SKM-1 treated with dmso at 0.1 percent for 144 hours (cell line): ENCODE data around the gene CREB3L2.
A peak's percentile ranks its signal among the peaks of the same experiment; 100 is the strongest.
"Not testable (repeated sequence)": the region's sequence is repeated elsewhere in the genome, so short reads cannot be mapped to it uniquely, and the experiment has no call there.

ENCODE experiments used
- DNase-seq: peaks from one replicate; lab custom pipeline; 2025; ENCODE audit not compliant: unreplicated experiment; lab: John Stamatoyannopoulos, UW

Gene CREB3L2

GRCh38 chr7:137970253-137970975, 31.5 kb downstream of the CREB3L2 start:
- no peak for DNase-seq

DNA sequence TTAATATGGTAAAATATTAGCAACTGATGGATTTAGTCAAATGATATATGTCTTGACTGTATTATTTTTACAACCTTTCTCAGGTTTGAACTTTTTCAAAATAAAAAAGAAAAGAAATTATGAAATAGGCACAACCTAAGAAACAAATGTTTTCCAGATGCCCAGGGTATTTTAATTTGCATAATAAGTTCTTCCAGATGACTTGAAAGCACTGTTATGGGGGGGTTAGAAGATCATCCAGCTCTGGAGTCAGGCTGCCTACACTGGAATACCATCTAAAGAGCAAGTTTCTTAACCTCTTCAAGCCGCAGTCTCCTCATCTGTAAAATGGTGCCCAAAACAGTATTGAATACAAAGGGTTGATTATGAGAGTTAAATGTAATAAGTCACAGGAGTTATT, 32.1 kb downstream of the CREB3L2 start:
- DNase-seq, result no peak

- no peak for DNase-seq
Measured at GRCh38 chr7:137968890-137969289, 33.0 kb downstream of the CREB3L2 start.

GRCh38 chr7:137968339-137968738, 33.5 kb downstream of the CREB3L2 start:
- DNase-seq, result not testable (repeated sequence)

- DNase-seq, result no peak
Measured at GRCh38 chr7:137967143-137968018, 34.5 kb downstream of the CREB3L2 start.

DNA sequence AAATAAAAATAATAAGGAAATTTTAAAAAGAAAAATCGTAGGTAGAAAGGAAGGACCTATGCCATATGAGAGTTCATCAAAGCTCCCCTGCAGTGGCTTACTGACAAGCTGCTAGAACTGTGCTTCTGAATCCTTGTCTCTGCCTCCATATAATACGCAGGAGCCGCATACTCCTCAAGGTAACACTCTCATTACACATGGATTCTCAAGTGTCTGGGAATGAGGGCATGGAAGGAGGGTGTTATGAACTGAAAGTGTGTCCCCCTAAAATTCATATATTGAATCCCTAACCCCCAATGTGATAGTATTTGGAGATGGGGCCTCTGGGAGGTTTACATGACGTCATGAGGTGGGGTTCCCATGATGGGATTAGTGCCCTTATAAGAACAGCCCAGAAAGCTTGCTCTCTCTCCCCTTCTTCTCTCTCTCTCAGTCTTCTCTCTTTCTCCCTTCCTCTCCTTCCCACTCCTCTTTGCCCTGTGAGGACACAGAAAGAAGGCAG, 35.2 kb downstream of the CREB3L2 start:
- DNase-seq, result no peak

GRCh38 chr7:137965942-137966640, 35.8 kb downstream of the CREB3L2 start:
- DNase-seq, result no peak

DNA sequence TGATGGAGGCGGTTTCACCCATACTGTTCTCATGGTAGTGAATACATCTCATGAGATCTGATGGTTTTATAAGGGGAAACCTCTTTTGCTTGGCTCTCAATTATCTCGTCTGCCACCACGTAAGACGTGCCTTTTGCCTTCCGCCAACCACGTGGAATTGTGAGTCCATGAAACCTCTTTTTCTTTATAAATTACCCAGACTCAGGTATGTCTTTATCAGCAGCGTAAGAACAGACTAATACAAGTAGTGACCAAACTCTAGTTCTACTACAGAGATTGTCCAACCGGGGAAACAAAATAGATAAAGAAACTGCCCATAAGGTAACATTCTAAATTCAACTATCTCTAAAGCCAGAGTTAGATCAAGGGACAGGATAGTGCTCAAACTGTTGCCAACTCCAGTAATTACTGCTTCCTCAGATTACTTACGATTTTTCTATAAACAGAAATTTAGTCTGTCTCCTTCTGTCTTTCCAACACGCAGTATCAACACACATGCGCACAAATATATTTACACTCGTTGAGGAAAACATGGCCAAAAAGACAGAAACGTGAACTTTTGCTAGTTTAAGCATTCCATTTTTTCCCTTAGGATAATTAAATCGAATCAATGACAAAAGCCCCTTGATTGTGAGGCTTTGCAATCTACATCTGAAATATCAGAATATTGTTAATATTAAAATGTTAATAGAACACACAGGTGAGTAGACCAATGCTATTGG, 36.9 kb downstream of the CREB3L2 start:
- no peak for DNase-seq

DNA sequence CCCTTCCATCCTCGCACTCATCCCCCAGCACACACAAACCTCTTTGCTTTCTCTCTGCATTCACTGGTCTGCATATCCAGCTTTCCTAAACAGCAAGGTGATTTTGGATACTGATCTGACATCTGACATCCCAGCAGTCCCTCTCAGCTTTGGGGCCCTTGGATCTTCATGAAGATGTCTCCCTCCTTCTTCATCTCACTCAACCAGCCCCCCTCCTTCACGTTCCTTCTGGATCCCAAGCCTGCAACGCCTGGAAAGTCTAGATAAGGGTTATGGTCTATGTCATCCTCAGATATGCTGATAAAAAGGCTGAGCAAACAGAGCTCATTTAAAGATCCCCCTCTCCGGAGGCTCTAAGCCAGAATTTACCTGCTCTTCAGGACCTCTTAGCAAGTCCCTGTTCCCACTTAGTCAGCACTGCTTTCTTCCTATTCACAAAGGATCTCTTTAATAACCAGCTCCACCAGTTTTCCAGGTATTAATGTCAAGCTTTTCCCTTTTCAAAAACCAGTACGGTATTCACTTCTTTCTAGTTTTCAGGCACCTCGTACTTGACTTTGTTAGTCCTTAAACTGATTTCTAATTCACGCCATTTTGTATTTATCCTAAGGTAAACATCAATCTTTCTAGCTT, 38.9 kb downstream of the CREB3L2 start:
- no peak for DNase-seq

DNA sequence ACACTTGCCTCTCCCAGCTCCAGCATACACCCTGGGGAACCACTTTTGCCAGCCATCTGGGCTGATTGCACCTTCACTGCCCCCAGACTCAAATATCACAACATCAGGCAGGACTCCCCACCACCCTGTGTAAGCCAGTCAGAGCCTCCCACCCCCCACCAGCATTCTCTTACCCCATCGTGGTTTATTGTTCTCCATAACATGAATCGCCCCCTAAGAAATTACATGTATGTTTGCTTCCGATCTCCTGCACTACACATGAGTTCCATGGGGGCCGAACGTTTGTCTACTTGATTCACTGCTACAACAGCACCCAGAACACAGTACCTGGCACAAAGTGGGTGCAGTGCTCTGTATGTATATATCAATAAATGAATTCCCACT, 39.4 kb downstream of the CREB3L2 start:
- no peak for DNase-seq

DNA sequence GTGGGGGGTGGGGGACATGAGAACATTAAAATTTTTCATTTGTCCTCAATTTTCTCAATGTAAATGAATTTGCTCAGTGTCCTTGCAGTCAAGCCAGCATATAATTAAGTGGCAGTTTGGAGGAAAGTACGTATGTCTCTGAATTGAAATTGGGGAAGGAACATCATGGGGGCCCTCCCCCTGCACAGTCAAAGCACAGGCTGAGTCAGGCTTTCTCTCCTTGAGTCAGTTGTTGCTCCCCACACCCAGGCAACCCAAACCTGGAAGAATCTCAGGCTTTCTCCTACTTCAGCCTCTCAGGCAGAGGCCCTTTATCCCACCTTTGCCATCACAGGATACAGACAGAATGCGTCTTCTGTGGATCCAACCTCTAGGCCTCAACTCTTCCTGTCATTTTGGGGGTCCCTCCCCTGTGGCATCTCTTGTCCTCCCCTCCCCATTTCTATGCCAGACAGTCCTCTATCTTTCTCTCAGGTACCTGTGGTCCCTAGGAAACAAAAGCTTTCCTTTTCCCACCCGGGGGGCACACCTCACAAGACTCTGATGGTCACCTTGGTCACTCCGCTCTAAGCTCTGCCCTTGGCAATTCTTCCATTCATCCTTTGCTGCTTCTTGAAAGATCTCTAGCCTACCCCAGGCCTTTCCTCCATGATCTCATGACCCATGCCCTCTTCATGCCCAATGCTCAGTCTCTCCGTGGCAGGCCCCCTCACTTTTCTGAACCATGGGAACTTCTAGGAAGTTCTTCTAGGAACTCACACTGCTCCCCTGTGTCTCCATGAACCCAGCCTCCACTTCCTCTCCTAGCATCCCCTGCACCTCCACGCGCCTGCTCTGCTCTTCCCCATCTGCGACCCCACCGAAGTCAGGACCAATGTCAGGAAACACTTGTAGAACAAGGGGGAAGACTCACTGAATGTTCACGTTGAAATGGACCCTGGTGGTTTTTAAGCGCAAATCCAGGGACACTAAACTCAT, 40.4 kb downstream of the CREB3L2 start:
- DNase-seq, result peak; percentile 70

DNA sequence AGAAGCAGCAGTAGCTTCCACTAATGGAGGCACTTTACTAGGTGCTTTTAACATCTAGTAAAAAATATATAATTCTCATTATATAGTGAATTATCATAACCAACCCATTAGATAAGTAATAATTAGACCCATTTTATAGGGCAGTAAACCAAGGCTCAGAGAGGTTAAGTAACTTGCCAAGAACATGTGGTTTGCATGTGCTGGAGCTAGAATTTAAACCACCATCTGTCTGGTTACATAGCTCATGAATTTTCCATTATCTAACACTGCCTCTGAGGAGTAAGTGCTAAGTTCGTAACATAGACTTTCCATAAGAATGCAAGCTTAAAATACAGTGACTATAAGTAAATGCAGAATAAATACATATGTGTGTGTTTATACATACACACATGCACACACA, 41.9 kb downstream of the CREB3L2 start:
- no peak for DNase-seq

GRCh38 chr7:137958470-137959431, 43.1 kb downstream of the CREB3L2 start:
- peak; percentile 30 for DNase-seq

DNA sequence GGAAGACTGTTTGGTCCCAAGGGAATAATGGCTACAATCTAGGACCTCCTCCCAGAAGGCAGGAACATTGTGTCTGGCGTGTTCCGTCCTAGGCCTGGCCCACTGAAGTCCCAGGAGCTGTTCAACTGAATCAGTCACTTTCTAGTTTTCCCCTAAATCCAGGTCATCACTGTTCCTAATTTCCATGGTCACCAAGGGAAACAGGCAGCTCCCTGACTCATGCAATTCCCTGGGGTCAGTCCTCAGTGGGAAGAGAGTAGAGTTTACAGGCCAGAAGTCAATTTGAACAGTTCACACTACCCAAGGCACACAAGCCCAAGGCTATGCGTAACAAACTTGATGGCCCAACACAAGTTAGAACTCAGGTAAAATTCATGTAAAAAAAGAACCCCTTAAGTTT, 44.0 kb downstream of the CREB3L2 start:
- no peak for DNase-seq

GRCh38 chr7:137956591-137956990, 45.3 kb downstream of the CREB3L2 start:
- no peak for DNase-seq

DNA sequence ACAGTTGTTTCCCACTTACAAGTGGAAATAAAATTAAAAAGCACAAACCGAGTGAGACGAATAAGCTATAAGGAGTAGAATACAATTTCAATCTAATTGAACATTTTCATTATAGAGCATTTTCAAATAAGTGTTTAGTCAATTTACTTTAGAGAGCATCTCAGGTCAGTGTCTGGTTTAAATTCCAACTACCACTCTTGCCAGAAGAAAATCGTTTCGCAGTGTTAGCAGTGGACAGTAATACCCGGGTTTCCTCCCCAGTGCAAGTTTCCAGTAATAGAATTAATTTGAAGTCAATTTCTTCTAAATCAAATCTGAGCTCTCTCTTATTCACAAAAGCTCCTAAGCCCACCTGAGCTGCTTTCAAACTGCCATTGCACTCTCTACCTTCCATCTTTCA, 45.7 kb downstream of the CREB3L2 start:
- DNase-seq, result no peak

DNA sequence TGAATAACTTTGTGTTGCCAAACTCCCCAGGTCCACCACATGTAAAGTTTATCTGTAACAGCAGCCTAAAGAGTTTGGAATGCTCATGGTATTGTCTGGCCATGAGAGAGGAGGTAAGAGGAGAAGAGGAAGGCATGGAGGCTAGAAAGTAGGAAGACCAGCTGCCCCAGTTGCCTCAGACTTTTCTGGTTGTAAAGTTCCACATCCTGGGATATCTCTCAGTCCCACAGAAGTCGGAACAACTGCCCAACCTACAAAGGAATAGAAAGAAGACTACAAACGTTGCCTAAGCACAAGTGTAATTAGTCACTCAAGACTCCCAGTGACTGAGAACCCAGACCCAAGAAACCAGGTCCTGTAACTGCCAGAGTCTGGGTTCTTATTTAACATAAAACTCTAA, 47.3 kb downstream of the CREB3L2 start:
- DNase-seq, result no peak
